ENCODE measurements around the gene ETS1.

ETS1 gene

GRCh38 chr11:128618603-128619002 is 31.2 kb upstream of the ETS1 start:
- no peak for DNase-seq (ENCODE audit: low read depth)

- no peak for DNase-seq (ENCODE audit: low read depth)
Measured at GRCh38 chr11:128616161-128616560, 28.8 kb upstream of the ETS1 start.

- DNase-seq (ENCODE audit: low read depth) = no peak
Measured at GRCh38 chr11:128615612-128616011, 28.3 kb upstream of the ETS1 start.

DNA sequence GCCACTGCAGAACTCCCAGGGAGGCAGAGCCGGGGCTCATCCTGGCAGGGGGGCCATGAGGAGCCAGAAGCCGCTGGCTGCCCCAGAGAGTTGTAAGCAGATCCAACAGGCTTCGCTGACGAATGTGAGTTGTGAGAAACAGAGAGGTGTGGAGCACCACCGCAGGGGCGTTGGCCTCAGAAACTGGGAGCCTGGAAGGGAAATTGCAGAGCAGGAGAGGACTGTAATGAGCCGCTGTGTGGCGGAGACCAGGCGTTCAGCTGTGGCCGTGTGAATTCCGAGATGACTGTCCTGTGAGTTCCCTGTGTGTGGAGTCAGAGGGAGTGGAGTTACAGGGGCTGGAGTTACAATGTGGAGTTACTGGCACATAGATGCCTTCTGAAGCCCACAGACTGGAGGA is 27.7 kb upstream of the ETS1 start:
- no peak for DNase-seq (ENCODE audit: low read depth)

DNA sequence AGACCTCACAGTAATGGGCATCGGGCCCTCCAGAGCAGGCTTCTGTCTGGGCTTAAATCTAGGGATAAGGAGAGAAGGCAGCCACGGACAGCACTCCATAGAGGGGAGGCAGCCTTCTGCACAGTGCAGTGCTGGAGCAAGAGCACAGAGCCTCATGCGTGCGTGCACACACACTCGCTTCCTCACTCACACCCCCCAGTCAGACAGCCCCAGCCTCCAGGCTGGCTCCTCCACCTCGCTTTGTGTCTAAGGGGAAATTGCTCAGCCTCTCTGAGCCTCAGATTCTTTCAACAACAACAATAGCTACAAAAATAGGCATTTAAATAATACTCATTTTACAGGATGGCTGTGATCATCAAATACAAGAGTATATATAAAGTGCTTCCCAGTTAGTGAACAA is 26.7 kb upstream of the ETS1 start:
- DNase-seq (ENCODE audit: low read depth) = no peak

GRCh38 chr11:128613300-128613995 is 26.1 kb upstream of the ETS1 start:
- no peak for DNase-seq (ENCODE audit: low read depth)

DNA sequence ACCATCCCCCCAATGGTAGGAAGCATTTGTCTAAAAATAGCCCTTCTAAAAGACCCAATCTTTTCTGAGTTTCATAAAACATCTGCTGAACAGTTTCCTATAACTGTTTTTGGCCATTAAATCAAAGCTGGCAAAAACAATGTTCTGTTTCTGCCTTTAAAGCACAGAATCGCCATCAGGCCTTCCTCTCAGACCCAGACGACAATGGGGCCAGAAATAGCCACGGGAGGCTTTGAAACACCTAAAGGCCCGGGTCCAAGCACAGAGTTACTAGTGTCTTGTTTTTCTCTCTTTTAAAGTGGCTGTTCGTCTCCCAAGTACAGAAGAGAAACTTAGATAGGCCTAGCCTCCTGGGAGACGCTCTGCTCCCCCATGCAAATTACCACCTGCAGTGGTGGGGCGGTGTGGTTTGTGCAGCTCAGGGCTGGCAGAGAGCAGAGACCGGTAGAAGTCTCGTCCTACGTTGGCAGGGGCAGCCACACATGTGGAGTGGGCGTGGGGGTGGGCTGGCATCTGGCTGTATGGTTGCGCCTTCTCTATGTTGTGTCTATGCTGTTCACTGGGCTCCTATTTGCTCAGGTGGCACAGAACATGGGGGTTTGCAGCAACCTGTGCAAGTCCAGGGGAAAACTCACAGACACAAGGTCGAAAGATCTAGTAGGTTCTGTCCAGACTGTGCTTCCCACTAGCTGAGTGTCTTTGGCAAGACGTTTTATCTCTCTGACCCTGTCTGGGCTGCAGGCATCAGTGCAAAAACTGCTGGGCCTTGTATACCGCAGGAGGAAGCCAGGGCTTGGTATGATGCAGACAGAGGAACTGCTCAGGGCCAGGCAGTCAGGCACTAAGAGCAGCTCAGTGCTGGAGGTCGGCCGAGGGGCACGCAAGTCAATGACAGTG is 23.6 kb upstream of the ETS1 start:
- no peak for DNase-seq (ENCODE audit: low read depth)

GRCh38 chr11:128609785-128610184 is 22.4 kb upstream of the ETS1 start:
- DNase-seq (ENCODE audit: low read depth) = no peak

DNA sequence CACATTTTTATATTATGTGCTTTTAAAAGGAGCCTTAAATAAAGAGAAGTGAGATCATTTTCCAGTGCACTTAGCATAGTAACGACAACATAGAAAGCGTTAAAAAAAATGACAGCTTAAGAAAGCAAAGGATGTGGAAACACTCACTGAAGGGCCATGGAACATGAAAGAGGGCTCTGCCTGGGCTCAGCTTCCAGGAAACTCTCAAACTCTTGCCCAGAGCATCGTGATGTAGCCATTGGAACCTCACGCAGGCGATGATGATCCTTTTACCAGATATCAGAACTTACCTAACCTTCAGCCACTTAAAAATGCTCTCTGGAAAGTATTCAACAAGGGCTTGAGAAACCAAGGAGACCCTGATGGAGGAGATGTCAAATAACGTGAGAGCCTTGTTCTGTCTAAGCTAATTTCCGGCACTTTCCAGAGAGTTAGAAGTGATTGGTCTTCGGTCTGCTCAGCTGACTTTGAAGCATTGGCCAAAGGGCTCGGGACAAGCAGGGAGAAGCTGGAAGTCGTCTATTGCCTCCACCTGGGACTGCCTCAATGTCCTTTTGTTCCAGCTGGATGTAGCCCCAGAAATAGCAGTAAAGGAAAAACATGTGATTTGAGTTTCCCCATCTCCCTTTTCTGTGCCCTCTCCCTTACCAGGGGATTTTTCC is 21.5 kb upstream of the ETS1 start:
- DNase-seq (ENCODE audit: low read depth) = no peak

GRCh38 chr11:128607819-128608218 is 20.5 kb upstream of the ETS1 start:
- DNase-seq (ENCODE audit: low read depth) = no peak

DNA sequence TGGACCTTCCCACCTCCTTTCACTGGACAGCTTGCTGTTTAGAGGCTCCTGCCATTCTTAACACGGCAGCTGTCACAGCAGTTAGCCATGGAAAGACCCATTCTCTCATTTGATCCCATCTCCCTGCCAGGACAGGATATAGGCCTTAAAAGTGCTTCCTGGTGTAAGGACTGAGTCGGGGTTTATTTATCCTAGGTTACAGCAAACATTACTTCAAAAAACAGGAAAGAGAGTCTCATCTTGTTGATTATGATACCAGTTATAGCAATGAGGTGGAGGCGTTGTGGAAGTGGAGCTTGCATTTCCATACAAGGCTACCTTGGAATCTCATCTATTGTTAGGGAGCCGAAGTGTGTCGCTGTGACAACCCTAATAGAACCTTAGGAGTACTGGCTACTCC is 17.4 kb upstream of the ETS1 start:
- no peak for DNase-seq (ENCODE audit: low read depth)

GRCh38 chr11:128603752-128604414 is 16.5 kb upstream of the ETS1 start:
- DNase-seq (ENCODE audit: low read depth) = peak; percentile 40

DNA sequence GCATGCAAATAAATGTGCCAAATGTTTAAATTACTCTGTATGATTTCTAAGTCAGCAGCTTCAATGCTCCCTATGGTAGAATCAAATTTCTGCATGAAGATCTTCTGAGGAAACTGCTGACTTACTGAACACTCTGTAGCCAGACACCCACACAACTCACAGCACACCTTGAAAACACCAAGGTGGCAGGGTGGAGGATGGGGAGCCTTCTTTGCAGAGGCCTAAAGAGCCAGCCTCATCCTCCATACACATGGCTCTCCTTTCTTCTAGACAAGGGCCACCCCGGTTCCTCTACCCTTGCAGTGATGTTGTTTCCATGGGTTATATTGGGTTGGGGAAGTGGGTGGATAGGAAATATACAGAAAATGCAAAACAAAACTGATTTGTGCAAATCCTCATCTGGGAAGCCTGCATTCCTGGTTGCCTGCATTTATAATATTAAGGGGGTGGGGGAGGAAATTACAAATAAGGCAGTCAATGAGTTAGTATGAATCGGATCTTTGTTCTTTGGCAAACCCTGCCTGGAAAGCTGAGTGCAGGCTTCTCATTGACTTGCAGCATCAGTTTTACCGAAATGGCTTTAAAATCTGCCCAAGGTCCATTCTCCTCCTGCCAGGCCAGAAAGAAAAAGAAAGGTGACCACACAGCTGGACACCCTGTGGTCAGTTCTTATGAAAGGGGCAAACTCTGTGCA is 15.8 kb upstream of the ETS1 start:
- DNase-seq (ENCODE audit: low read depth) = no peak

DNA sequence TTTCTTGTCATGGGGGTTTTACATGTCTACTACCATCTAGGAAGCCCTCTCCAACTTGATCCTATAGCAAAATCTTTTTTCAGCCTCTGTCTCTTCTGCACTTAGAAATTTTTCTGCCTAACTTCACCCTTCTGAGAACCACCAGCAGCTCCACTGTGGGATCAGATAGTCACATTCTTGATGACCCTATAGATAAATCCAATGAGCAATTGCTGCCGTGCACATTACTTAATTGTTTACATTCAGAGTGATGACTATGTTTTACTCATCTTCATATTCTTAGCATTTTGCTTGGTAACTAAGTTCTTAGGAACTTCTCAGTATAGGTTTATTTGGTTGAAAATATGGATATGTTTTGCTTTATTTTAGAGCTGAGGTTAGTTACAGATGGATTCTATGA is 12.4 kb upstream of the ETS1 start:
- DNase-seq (ENCODE audit: low read depth) = peak; percentile 84

- DNase-seq (ENCODE audit: low read depth) = no peak
Measured at GRCh38 chr11:128598506-128599150, 11.3 kb upstream of the ETS1 start.

DNA sequence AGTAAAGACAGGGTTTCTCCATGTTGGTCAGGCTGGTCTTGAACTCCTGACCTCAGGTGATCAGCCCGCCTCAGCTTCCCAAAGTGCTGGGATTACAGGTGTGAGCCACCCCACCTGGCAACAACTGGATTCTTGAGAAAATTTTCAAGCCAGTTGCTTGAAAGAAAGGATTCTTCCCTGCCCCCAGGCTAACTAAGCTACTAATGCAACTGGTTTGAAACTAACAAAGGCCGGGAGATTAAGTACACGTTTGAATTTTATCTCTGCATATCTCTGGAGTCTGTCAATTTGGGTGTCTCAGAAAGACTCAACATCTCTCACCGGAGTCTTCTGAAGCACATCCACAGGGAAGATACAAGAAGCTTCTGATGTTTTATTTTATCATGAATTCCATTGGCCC is 10.7 kb upstream of the ETS1 start:
- no peak for DNase-seq (ENCODE audit: low read depth)

DNA sequence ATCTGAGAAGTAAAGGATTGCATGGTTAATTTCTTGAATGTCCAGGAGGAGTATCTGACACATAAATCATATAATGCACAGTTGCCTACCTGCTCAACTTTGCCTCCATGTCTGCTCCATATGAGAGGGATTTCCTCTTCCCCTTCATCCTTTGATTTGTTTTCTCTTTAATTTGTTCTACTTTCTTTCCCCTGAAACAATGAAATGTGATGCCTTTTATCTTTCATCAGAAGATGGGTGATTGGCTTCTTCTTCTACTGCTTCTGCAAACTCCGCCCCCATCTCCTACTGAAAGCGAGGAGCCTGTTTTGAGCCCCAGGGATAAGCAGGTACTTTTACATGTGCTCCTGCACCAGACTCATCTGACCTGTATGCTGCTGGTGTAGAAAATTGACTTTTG is 9.9 kb upstream of the ETS1 start:
- no peak for DNase-seq (ENCODE audit: low read depth)

DNA sequence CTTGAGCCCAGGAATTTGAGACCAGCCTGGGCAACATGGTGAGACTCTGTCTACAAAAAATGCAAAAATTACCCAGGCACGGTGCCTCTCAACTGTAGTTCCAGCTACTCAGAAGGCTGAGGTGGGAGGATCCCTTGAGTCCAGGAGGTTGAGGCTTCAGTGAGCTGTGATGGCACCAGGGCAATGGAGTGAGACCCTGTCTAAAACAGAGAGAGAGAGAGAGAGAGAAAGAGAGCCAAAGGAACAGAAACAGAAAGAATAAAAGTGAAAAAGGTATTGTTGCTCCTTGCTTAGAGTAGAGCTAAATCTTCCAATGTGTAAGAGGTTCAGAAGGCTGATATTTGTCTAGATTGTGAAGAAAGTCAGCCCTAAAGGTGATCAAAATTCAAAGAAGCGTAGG is 8.9 kb upstream of the ETS1 start:
- no peak for DNase-seq (ENCODE audit: low read depth)

DNA sequence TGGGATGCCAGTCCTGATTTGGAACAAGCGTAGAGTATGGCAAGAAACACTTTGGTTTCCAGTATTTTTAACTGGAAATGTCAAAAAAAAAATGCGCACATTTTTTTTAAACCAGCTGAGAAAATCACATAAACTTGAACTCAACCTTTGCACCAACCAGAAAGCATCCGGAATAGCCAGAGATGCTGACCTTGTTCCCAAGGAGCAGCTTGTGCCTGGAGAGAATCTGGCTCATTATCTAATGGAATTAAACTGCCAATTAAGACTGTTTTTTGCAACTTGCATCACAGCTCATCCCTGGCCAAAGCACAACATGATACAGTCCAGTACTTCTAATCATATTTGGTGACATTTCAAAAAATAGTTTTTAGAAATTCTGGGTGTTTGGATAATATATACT is 8.4 kb upstream of the ETS1 start:
- no peak for DNase-seq (ENCODE audit: low read depth)

- peak; percentile 84 for DNase-seq (ENCODE audit: low read depth)
Measured at GRCh38 chr11:128595221-128595620, 7.9 kb upstream of the ETS1 start.

GRCh38 chr11:128594226-128594625 is 6.9 kb upstream of the ETS1 start:
- DNase-seq (ENCODE audit: low read depth) = peak; percentile 29
